ENCODE data around the gene IGF1R.

DNA sequence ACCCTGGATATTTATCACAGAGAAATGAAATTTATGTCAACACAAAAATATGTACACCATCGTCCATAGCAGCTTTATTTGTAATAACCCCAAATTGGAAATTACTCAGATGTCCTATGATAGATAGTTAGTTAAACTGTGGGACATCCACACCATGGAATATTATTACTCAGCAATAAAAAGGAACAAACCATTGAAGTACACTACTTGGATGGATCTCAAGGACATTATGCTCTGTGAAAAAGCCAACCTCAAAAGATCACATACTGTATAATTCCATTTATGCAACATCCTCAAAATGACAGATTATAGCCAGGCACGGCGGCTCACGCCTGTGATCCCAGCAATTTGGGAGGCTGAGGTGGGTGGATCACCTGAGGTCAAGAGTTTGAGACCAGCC lies 246.0 kb downstream of the IGF1R start:
- TF ChIP-seq CTCF (IDR thresholded peaks at IDR 0.05; ENCODE audit: insufficient read depth, low read length) (no peak), GABPA (IDR thresholded peaks at IDR 0.05; ENCODE audit: low read depth) (no peak), POLR2AphosphoS5 (IDR thresholded peaks at IDR 0.05; ENCODE audit: low read depth) (no peak)
